ENCODE measurements around the gene CBLB.
A peak's percentile ranks its signal among the peaks of the same experiment; 100 is the strongest.

Gene CBLB

GRCh38 chr3:105867712-105868430 is 941 bp downstream of the CBLB start:
- DNase-seq (ENCODE audit: low spot score) = no peak
- in situ Hi-C loops (cut with MboI; ENCODE audit: low pct_unique_long_range_greater_than_20kb, low sequenced_read_pairs, unreplicated experiment) = loop anchor here (25.0 kb wide), 1 partner anchor 744 kb away; no protein-coding TSS in a partner anchor
- TF ChIP-seq CTCF (IDR thresholded peaks at IDR 0.05; ENCODE audit: extremely low read depth, insufficient read depth, missing control alignments) = no peak

- in situ Hi-C loops (cut with MboI; ENCODE audit: low pct_unique_long_range_greater_than_20kb, low sequenced_read_pairs, unreplicated experiment) = loop anchor here (25.0 kb wide), 1 partner anchor 745 kb away; no protein-coding TSS in a partner anchor
- TF ChIP-seq CTCF (IDR thresholded peaks at IDR 0.05; ENCODE audit: extremely low read depth, insufficient read depth, missing control alignments) = no peak
- DNase-seq (ENCODE audit: low spot score) = peak; percentile 57
Observed at GRCh38 chr3:105866656-105867653, 1.9 kb downstream of the CBLB start.

- in situ Hi-C loops (cut with MboI; ENCODE audit: low pct_unique_long_range_greater_than_20kb, low sequenced_read_pairs, unreplicated experiment) = loop anchor here (25.0 kb wide), 1 partner anchor 746 kb away; no protein-coding TSS in a partner anchor
- no peak for DNase-seq (ENCODE audit: low spot score)
- no peak for TF ChIP-seq CTCF (IDR thresholded peaks at IDR 0.05; ENCODE audit: extremely low read depth, insufficient read depth, missing control alignments)
Observed at GRCh38 chr3:105865867-105866350, 2.9 kb downstream of the CBLB start.

- no peak for DNase-seq (ENCODE audit: low spot score)
- no peak for TF ChIP-seq CTCF (IDR thresholded peaks at IDR 0.05; ENCODE audit: extremely low read depth, insufficient read depth, missing control alignments)
- in situ Hi-C loops (cut with MboI; ENCODE audit: low pct_unique_long_range_greater_than_20kb, low sequenced_read_pairs, unreplicated experiment) = loop anchor here (25.0 kb wide), 1 partner anchor 747 kb away; no protein-coding TSS in a partner anchor
Observed at GRCh38 chr3:105865016-105865623, 3.7 kb downstream of the CBLB start.

GRCh38 chr3:105864212-105864611 is 4.6 kb downstream of the CBLB start:
- TF ChIP-seq CTCF (IDR thresholded peaks at IDR 0.05; ENCODE audit: extremely low read depth, insufficient read depth, missing control alignments) = no peak
- in situ Hi-C loops (cut with MboI; ENCODE audit: low pct_unique_long_range_greater_than_20kb, low sequenced_read_pairs, unreplicated experiment) = loop anchor here (25.0 kb wide), 1 partner anchor 748 kb away; no protein-coding TSS in a partner anchor
- no peak for DNase-seq (ENCODE audit: low spot score)

GRCh38 chr3:105863608-105864007 is 5.2 kb downstream of the CBLB start:
- in situ Hi-C loops (cut with MboI; ENCODE audit: low pct_unique_long_range_greater_than_20kb, low sequenced_read_pairs, unreplicated experiment) = loop anchor here (25.0 kb wide), 1 partner anchor 749 kb away; no protein-coding TSS in a partner anchor
- TF ChIP-seq CTCF (IDR thresholded peaks at IDR 0.05; ENCODE audit: extremely low read depth, insufficient read depth, missing control alignments) = no peak

More at GRCh38 chr3:105863608-105864007, 5.2 kb downstream of the CBLB start:
- DNase-seq (ENCODE audit: low spot score) = no peak
